HEK293 (cell line): ENCODE results near the gene ZNF23.

Experiments used
- ZBTB7A ChIP-seq: fragments of 450-650 bp; formaldehyde crosslinking; IDR thresholded peaks from 2 replicates; pipeline ENCODE4 v1.5.1; 2016; ENCODE audit warnings: low read depth, missing biosample characterization, missing genetic modification characterization
- ZNF350 ChIP-seq: fragments of 450-650 bp; formaldehyde crosslinking; IDR thresholded peaks from 2 replicates; pipeline ENCODE4 v1.5.0; 2017; ENCODE audit warnings: missing biosample characterization, mild to moderate bottlenecking, missing genetic modification characterization
- ZNF626 ChIP-seq: fragments of 450-650 bp; sonication (Bioruptor Pico); formaldehyde crosslinking; IDR thresholded peaks from 2 replicates; pipeline ENCODE4 v1.5.1; 2018; ENCODE audit warnings: missing biosample characterization, missing genetic modification characterization, inconsistent platforms
- TF ChIP-seq, protein P1 (sequence below): fragments of 450-650 bp; formaldehyde crosslinking; IDR thresholded peaks from 2 replicates; pipeline ENCODE4 v1.5.1; 2017; ENCODE audit warnings: missing biosample characterization, missing genetic modification characterization

- TF ChIP-seq ZNF350 (tag by site-specific recombination) (no peak), ZBTB7A (tag by site-specific recombination) (no peak), ZNF626 (tag by site-specific recombination) (no peak)
- TF ChIP-seq, protein P1, sequence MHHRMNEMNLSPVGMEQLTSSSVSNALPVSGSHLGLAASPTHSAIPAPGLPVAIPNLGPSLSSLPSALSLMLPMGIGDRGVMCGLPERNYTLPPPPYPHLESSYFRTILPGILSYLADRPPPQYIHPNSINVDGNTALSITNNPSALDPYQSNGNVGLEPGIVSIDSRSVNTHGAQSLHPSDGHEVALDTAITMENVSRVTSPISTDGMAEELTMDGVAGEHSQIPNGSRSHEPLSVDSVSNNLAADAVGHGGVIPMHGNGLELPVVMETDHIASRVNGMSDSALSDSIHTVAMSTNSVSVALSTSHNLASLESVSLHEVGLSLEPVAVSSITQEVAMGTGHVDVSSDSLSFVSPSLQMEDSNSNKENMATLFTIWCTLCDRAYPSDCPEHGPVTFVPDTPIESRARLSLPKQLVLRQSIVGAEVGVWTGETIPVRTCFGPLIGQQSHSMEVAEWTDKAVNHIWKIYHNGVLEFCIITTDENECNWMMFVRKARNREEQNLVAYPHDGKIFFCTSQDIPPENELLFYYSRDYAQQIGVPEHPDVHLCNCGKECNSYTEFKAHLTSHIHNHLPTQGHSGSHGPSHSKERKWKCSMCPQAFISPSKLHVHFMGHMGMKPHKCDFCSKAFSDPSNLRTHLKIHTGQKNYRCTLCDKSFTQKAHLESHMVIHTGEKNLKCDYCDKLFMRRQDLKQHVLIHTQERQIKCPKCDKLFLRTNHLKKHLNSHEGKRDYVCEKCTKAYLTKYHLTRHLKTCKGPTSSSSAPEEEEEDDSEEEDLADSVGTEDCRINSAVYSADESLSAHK: no peak
Observed at GRCh38 chr16:71408536-71408935, 53.5 kb downstream of the ZNF23 start.
